H4 (cell line): Measurements from ENCODE around the gene KRTAP5-11. TPM values are rescaled to one million over a fixed set of nuclear protein-coding genes. Genes with fewer than 3 reads are reported as not detected.
"Not testable (repeated sequence)": the region's sequence is repeated elsewhere in the genome, so short reads cannot be mapped to it uniquely, and the experiment has no call there.

ENCODE experiments used
- DNase-seq: peaks from one replicate; pipeline ENCODE4 v3.0.0-alpha.2; 2015; ENCODE audit warnings: low spot score
- total RNA-seq: library from RNA; depleted of rRNA; stranded (reverse); fragments of >200 nt; shearing (Covaris generic); gene quantifications from 2 replicates; pipeline ENCODE4 v1.2.3, GENCODE V29; 2014

KRTAP5-11 gene
- total RNA-seq, 1 experiment from 2014 or later, result not detected

GRCh38 chr11:71581826-71582225 lies 849 bp downstream of the KRTAP5-11 start:
- DNase-seq, result no peak

DNA sequence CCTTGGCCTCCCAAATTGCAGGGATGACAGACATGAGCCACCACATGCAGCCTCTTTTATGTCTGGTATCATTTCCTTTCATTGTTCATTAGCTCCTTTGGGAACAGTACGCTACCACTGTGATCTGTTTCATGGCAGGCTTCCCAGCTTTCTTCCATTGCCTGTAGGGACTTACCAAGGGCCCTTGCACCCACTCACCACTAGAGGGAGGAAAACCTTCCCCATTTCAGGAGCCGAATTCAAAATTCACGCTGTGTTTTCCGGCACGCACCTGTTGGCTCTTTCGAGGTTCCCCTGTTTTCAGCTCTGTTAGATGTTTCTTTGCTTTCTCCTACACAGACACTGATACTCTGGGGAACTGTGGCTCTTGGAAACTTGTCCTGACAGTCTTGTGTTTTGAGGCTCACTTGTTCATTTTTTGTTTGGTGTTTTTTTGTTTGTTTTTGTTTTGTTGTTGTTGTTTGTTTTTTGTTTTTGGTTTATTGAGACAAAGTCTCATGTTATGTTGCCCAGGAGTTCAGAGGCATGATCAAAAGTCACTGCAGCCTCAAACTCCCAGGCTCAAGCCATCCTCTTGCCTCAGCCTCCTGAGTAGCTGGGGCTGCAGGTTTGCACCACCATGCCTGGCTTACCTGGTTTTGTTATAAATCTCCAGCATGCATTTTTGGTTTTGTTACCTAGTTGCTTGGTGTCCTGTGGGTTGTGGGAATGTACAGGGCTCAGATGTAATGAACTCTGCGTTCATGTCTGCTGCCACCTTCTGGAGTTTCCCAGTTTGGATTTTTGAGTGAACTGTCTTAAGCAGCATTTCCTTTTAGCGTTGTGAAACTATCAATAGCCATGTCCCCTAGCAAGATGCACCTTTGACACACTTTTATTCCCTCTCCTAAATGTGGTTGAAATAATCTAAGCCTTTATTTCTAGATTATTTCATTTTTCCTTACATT lies 2.3 kb downstream of the KRTAP5-11 start:
- peak; percentile 69 for DNase-seq

DNA sequence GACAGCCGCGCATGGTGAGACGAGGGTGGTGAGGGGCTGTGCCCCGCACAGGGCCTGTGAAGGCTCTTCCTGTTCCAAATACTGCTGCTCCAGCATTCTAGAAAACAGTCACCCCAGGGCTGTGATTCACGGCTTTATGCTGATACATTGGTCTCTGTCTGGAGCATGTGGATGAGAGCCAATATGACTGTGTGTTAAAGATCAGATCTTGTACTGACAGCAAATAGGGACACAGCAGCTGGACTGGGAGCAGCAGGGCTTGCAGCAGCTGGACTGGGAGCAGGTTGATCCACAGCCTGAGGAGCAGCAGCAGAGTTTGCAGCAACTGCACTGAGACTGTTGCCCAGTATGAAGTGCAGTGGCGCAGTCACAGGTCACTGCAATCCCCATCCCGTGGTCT lies 3.2 kb downstream of the KRTAP5-11 start:
- not testable (repeated sequence) for DNase-seq

DNA sequence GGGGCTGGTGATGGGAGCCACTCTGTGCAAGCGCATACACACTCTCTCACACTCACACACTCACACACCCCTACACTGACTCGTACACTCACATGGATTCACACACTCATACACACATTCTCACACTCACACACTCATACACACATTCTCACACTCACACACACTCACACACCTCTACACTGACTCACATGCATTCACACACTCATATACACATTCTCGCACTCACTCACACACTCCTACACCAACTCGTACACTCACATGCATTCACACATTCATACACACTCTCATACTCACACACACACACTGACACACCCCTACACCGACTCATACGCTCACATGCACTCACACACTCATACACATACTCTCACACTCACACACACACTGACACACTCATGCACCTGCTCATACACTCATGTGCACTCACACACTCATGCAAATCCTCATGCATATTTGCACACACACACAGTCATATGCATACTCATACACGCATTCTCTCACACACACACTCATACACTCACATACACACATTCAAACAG lies 5.1 kb downstream of the KRTAP5-11 start:
- DNase-seq, result no peak

GRCh38 chr11:71576688-71577465 lies 5.8 kb downstream of the KRTAP5-11 start:
- not testable (repeated sequence) for DNase-seq

DNA sequence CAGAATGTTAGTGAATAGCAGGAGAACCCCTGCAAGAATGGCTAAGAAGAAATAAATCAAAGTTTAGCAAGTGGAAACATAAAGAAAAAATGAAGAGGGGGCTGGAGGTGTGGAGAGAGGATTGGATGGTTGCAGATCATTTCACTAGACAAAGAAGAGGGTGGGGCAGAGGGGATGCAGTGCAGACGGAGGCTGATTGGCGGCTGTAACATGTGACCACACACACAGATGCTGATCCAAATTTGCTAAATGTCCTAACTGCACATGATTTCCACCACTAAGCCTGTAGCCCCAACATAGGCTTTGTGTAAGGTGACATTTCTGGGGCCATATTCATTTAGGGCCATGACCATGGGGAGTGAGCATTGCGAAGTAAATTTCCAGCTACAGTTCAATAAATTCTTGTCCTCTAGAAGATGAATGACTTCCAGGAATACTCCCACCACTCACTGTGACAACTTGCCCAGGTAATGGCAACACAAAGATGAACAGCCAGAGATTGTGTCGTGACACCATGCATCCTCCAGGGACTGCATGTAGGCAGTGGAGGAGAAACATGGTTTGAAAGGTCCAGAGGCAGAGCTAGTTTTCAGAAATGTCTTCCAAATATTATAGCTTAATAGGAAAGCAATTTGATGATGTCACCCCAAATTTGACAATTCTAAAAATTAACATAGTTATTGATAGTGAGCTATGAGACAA lies 6.8 kb downstream of the KRTAP5-11 start:
- no peak for DNase-seq

DNA sequence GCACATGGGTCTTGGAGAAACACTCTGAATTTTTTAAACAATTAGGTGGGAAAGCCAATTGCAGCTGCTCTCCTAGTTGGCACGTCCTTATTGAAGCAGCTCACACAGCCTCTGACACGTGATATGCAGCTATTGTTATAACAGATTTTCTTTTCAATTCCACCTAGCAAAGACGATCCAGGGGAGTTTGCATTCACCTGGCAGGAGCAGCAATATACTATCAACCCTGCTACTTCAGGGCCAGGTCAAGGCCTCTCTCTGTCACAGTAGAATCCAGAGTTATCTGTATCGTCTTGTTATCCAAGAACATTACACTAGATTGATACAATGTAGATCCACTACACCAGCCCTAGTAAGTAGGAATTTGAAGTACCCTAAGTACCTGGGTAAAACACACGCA lies 8.3 kb downstream of the KRTAP5-11 start:
- DNase-seq, result no peak

- no peak for DNase-seq
Observed at GRCh38 chr11:71572811-71573210, 9.9 kb downstream of the KRTAP5-11 start.

DNA sequence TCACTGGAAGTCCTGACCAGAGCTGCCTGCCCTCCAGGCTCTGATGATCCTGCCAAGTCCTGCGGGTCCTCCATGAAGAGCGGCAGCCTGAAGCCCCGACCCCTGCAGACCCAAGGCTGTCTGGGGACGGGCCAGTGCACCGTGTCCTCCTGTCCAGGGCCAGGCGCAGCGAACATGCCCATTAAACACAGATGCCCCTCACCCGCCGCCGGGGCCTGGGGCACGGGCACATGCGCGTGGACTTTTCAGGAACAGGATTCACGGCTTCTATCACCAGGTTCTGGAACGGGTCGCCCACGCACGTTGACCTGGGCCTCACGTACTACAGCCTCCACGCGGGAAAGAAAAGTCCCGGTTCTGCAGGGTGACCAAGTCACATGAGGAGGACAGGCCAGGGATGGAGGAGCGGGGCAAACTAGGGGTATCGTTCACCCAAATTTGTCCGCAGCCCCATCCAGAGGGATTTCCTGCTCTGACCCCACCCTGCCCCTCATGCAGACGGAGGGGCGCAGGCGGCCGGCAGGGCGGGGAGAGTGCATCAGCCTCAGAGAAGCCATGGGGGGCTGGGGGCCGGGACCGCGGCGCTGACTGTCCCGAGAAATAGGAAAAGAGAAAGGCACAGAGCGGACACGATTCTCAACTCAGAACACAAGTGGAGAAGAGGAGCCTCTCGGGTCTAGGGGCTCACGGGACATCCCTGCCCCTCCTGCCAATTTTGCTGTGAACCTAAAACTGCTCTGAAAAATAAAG lies 11.4 kb downstream of the KRTAP5-11 start:
- not testable (repeated sequence) for DNase-seq

DNA sequence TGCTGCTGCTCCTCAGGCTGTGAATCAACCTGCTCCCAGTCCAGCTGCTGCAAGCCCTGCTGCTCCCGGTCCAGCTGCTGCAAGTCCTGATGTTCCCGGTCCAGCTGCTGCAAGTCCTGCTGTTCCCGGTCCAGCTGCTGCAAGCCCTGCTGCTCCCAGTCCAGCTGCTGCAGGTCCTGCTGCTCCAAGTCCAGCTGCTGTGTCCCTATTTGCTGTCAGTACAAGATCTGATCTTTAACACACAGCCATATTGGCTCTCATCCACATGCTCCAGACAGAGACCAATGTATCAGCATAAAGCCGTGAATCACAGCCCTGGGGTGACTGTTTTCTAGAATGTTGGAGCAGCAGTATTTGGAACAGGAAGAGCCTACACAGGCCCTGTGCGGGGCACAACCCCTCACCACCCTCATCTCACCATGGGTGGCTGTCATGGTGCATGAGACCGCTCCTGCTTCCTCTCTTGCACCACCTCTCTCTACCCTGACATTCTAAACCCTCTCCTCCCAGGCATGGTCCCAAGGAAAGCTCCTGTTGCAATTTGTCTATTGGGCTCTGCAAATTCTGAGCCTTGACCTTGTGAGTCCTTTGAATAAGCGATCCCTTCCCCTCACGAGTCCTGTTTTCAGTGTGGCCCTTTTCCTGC lies 13.8 kb downstream of the KRTAP5-11 start:
- no peak for DNase-seq

DNA sequence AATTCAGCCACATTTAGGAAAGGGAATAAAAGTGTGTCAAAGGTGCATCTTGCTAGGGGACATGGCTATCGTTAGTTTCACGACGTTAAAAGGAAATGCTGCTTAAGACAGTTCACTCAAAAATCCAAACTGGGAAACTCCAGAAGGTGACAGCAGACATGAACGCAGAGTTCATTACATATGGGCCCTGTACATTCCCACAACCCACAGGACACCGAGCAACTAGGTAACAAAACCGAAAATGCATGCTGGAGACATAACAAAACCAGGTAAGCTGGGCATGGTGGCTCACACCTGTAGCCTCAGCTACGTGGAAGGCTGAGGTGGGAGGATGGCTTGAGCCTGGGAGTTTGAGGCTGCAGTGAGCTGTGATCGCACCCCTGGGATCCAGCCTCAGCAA lies 15.0 kb downstream of the KRTAP5-11 start:
- not testable (repeated sequence) for DNase-seq

DNA sequence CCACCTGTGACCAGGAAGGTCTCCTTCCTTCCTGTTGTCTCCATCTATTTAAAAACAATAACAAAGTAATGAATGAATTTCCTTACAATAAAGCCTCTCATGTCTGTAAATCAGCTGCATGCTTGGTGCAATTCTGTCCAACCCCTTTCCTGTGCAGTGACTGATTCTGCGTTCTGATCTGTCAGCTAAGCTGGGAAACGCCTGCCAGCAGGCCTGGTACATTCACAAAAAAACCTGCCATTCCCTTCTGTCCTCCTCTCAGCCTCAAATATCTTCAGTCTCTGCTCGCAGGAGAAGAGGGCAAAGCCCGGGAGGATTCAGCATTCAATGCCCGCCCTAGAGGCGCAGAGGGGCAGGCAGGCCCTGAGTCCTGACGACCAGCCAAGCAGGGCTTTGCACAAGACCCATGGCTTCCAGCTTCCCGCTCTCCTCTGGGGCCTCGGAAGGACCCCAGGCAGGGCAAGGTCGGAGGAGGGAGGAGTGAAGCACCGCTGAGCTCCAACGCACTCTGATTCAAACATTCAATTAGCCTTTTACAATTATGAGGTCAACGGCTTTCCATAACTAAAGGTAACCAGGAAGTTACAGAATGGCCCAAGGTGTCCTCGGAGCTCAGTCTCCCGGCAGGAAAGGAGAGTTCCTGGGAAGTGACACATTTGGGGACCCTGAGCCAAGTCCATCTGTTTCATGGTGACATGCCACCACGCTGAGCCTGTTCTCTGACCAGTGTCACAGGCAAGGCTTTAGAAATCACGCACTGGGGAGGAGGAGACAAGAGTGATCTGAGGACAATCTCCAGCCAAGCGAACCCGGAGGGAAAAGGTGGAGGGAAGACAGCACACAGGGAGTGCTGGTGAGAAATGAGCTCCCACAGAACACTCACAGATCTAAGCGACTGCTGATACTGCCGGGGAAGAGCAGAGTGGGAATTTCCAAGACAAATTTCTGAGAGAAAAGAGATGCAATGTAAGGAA lies 15.8 kb downstream of the KRTAP5-11 start:
- not testable (repeated sequence) for DNase-seq

- DNase-seq, result no peak
Observed at GRCh38 chr11:71566081-71566620, 16.5 kb downstream of the KRTAP5-11 start.

DNA sequence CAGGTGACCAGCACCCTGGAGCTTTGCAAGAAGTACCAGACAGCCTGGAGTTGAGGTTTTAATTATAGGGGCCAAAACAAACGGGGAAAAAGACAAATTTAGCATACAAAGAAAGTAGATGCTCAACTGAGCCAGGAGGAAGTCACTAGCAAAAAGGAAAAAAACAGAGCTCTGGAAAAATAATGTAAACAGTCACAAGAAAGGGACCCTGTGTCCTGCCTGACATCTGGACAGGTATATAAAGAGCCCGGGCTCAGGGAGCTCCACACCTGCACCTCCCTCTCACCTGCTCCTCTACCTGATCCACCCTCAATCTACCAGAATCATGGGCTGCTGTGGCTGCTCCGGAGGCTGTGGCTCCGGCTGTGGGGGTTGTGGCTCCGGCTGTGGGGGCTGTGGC lies 17.4 kb downstream of the KRTAP5-11 start, which contains the start of gene KRTAP5-10:
KRTAP5-10 (plus strand) TSS at position 301 of the 400 bp plus-strand sequence; CDS start at position 326, 25 bp downstream.
- DNase-seq, result no peak

DNA sequence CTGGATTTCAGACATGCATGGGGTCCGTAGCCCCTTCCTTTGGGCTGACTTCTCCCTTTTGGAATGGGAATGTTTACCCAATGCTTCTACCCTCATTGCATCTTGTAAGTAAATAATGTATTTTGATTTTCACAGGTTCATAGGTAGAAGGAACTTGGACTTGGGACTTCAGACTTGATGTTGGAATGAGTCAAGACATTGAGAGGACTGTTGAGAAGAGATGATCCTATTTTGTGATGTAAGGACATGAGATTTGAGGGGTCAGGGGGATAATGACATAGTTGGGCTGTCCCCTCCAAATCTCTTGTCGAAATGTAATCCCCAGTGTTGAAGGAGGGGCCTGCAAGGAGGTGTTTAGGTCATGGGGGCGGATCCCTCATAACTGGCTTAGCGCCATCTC lies 18.2 kb downstream of the KRTAP5-11 start:
- no peak for DNase-seq

- peak; percentile 46 for DNase-seq
Observed at GRCh38 chr11:71563406-71563805, 19.3 kb downstream of the KRTAP5-11 start.

GRCh38 chr11:71562120-71562519 lies 20.6 kb downstream of the KRTAP5-11 start:
- DNase-seq, result no peak

DNA sequence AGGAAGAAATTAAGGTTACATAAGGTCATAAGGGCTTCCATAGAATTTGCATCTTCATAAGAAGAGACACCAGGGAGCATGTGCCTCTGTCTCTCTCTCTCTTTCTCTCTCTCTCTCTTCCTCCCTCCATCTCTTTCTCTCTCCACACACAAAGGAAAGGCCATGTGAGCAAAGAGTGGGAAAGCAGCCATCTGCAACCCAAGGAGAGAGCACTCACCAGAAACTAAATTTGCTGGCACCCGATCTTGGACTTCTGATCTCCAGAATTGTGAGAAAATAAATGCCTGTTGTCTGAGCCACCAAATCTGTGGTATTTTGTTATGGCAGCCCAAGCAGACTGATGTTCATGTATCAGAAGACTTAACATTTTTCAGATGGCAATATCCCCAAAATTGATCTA lies 23.7 kb downstream of the KRTAP5-11 start:
- no peak for DNase-seq

DNA sequence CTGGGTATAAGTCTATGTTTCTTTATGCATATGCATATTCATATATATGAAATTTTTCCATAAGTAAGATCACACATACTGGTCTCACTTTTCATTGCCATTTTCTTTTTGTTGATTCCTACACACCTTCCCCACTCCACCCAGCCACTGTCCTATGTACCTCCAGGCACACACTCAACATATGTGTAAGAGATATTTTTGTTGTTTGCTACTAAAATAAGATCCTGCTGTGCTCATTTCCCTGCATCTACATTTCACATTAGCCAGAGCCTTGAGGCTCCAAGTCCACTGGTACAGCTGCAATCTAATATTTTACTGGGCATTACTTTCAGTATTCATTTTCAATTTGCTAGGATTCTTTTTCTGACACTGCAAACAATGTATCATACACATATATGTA lies 25.4 kb downstream of the KRTAP5-11 start:
- no peak for DNase-seq
